GM12891 (cell line): ENCODE data around the gene DDX25.

Experiments
- POLR2A ChIP-seq: IDR thresholded peaks from 2 replicates; pipeline ENCODE4 v1.6.1; 2011; ENCODE audit warnings: low read depth, low read length, control low read depth
- SPI1 ChIP-seq: IDR thresholded peaks from 2 replicates; pipeline ENCODE4 v1.6.1; 2011; ENCODE audit warnings: low read depth, low read length, control low read depth
- TAF1 ChIP-seq: IDR thresholded peaks from 2 replicates; pipeline ENCODE4 v1.6.1; 2011; ENCODE audit warnings: low read depth, low read length, control low read depth

DNA sequence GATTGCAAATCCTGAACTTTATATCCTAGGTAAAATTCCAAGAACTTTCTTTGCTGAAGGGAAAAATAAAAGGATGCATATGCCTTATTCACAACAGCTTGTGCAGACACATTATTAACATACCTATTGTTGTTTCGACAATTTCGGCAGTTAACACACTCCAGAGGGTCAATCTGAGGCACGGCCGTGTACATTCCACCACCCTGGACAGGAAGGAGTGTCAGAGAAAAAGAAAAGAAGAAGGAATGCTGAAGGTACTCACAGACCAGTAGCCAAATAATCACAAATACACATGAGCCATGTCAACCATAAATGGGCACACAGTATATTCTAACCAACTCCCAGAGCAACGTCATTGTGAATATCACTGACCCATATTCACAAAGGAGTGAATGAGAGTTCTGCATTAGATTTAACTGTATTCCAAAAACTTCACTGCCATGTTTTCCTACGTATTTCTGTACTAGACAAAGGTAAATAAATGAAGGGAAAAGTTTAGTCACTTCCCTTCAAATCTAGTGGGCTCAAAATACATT is 73.9 kb downstream of the DDX25 start:
- TF ChIP-seq SPI1 = no peak
- TF ChIP-seq POLR2A = no peak
- no peak for TF ChIP-seq TAF1
